SK-N-SH treated with all-trans-retinoic acid at 6 μM for 48 hours (cell line): Measurements from ENCODE around the gene RCAN1.

Experiments
- BACH2 ChIP-seq: fragments of 250-450 bp; sonication (Bioruptor Pico); IDR thresholded peaks from 2 replicates; pipeline ENCODE4 v1.9.0; 2021; ENCODE audit warnings: mild to moderate bottlenecking, borderline replicate concordance
- ESRRG ChIP-seq: fragments of 250-450 bp; sonication (Bioruptor Pico); IDR thresholded peaks from 2 replicates; pipeline ENCODE4 v1.6.1; 2021; ENCODE audit warnings: mild to moderate bottlenecking
- OSR1 ChIP-seq: fragments of 250-450 bp; sonication (Bioruptor Pico); IDR thresholded peaks from 2 replicates; pipeline ENCODE4 v1.8.0; 2022; ENCODE audit warnings: moderate library complexity, mild to moderate bottlenecking, inconsistent platforms
- ZFP3 ChIP-seq: fragments of 250-450 bp; sonication (Bioruptor Pico); IDR thresholded peaks from 2 replicates; pipeline ENCODE4 v1.5.0; 2020; ENCODE audit warnings: mild to moderate bottlenecking, moderate library complexity
- ZFP30 ChIP-seq: fragments of 450-650 bp; formaldehyde crosslinking; IDR thresholded peaks from 2 replicates; pipeline ENCODE4 v1.5.0; 2022; ENCODE audit warnings: mild to moderate bottlenecking, moderate library complexity
- ZNF70 ChIP-seq: fragments of 450-650 bp; formaldehyde crosslinking; IDR thresholded peaks from 2 replicates; pipeline ENCODE4 v1.5.0; 2020; ENCODE audit warnings: mild to moderate bottlenecking, moderate library complexity
- ZNF8 ChIP-seq: fragments of 450-650 bp; formaldehyde crosslinking; IDR thresholded peaks from 2 replicates; pipeline ENCODE4 v1.5.0; 2020; ENCODE audit warnings: mild to moderate bottlenecking, moderate library complexity

GRCh38 chr21:34498623-34499022 lies 116.3 kb downstream of the RCAN1 start:
- no peak for TF ChIP-seq OSR1 (CRISPR knock-in tag)
- no peak for TF ChIP-seq ZFP30 (CRISPR knock-in tag)
- no peak for TF ChIP-seq ZFP3 (CRISPR knock-in tag)
- TF ChIP-seq ZNF70 (CRISPR knock-in tag) = no peak
- TF ChIP-seq BACH2 (CRISPR knock-in tag) = no peak
- TF ChIP-seq ZNF8 (CRISPR knock-in tag) = no peak
- no peak for TF ChIP-seq ESRRG
